Suppressor macrophage treated with lipopolysaccharide for 1 hour (primary cell): ENCODE results near the gene LTB.
A peak's percentile ranks its signal among the peaks of the same experiment; 100 is the strongest.

ENCODE experiments used
- DNase-seq, 3 donors: peaks; one replicate each; pipeline ENCODE4 v3.0.0-alpha.2; 2020 to 2022

Gene LTB

DNA sequence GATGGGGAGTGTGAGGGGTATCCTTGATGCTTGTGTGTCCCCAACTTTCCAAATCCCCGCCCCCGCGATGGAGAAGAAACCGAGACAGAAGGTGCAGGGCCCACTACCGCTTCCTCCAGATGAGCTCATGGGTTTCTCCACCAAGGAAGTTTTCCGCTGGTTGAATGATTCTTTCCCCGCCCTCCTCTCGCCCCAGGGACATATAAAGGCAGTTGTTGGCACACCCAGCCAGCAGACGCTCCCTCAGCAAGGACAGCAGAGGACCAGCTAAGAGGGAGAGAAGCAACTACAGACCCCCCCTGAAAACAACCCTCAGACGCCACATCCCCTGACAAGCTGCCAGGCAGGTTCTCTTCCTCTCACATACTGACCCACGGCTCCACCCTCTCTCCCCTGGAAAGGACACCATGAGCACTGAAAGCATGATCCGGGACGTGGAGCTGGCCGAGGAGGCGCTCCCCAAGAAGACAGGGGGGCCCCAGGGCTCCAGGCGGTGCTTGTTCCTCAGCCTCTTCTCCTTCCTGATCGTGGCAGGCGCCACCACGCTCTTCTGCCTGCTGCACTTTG lies 6.8 kb downstream of the LTB start, which contains the start of gene TNF:
Gene TNF, plus strand, starts transcription at position 231 of the 567 bp plus-strand sequence. Its CDS starts 177 bp downstream, at position 408.
- peak; percentile 97 to 99 (median 98) for DNase-seq

DNA sequence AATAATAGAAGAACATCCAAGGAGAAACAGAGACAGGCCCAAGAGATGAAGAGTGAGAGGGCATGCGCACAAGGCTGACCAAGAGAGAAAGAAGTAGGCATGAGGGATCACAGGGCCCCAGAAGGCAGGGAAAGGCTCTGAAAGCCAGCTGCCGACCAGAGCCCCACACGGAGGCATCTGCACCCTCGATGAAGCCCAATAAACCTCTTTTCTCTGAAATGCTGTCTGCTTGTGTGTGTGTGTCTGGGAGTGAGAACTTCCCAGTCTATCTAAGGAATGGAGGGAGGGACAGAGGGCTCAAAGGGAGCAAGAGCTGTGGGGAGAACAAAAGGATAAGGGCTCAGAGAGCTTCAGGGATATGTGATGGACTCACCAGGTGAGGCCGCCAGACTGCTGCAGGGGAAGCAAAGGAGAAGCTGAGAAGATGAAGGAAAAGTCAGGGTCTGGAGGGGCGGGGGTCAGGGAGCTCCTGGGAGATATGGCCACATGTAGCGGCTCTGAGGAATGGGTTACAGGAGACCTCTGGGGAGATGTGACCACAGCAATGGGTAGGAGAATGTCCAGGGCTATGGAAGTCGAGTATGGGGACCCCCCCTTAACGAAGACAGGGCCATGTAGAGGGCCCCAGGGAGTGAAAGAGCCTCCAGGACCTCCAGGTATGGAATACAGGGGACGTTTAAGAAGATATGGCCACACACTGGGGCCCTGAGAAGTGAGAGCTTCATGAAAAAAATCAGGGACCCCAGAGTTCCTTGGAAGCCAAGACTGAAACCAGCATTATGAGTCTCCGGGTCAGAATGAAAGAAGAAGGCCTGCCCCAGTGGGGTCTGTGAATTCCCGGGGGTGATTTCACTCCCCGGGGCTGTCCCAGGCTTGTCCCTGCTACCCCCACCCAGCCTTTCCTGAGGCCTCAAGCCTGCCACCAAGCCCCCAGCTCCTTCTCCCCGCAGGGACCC lies 7.8 kb downstream of the LTB start:
- peak; percentile 67 to 83 (median 82) for DNase-seq

DNA sequence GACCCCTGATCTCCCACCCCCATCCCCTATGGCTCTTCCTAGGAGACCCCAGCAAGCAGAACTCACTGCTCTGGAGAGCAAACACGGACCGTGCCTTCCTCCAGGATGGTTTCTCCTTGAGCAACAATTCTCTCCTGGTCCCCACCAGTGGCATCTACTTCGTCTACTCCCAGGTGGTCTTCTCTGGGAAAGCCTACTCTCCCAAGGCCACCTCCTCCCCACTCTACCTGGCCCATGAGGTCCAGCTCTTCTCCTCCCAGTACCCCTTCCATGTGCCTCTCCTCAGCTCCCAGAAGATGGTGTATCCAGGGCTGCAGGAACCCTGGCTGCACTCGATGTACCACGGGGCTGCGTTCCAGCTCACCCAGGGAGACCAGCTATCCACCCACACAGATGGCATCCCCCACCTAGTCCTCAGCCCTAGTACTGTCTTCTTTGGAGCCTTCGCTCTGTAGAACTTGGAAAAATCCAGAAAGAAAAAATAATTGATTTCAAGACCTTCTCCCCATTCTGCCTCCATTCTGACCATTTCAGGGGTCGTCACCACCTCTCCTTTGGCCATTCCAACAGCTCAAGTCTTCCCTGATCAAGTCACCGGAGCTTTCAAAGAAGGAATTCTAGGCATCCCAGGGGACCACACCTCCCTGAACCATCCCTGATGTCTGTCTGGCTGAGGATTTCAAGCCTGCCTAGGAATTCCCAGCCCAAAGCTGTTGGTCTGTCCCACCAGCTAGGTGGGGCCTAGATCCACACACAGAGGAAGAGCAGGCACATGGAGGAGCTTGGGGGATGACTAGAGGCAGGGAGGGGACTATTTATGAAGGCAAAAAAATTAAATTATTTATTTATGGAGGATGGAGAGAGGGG lies 8.8 kb downstream of the LTB start:
- no peak for DNase-seq

DNA sequence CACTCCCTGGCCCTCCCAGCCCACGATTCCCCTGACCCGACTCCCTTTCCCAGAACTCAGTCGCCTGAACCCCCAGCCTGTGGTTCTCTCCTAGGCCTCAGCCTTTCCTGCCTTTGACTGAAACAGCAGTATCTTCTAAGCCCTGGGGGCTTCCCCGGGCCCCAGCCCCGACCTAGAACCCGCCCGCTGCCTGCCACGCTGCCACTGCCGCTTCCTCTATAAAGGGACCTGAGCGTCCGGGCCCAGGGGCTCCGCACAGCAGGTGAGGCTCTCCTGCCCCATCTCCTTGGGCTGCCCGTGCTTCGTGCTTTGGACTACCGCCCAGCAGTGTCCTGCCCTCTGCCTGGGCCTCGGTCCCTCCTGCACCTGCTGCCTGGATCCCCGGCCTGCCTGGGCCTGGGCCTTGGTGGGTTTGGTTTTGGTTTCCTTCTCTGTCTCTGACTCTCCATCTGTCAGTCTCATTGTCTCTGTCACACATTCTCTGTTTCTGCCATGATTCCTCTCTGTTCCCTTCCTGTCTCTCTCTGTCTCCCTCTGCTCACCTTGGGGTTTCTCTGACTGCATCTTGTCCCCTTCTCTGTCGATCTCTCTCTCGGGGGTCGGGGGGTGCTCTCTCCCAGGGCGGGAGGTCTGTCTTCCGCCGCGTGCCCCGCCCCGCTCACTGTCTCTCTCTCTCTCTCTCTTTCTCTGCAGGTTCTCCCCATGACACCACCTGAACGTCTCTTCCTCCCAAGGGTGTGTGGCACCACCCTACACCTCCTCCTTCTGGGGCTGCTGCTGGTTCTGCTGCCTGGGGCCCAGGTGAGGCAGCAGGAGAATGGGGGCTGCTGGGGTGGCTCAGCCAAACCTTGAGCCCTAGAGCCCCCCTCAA lies 9.9 kb downstream of the LTB start, which contains the start of gene LTA:
Gene LTA, plus strand, starts transcription at position 249 of the 871 bp plus-strand sequence. Its CDS starts 454 bp downstream, at position 703.
- DNase-seq: no peak

DNA sequence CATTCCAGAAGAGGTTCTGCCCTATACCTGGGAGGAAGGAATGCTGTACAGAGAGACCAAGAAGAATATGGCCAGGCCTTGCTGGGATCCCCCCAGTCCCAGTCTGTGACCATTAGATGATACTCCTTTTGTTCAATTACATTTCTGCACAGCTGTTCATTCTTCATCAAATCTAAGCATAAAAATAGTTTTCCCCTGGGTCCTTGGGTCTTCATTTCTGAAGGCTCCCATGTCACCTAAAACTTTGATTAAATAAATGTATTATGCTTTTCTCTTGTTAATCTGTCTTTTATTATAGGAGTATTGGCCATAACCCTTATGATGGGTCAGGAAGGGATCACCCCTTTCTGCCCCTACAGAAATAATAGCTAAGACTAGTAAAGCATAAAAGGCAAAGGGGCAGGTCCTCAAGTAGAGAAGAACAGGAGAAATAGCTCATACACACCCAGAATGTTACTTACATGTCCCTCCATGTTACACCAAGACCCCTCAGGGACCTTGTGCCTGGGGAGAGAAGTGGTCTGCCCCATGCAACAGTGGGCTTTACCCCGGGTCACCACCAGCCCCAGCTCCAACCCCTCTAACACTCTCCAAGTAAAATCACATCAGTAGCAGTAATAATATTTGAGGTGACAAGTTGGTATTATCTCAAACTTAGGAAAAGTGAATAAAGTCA lies 12.2 kb downstream of the LTB start:
- DNase-seq: no peak

DNA sequence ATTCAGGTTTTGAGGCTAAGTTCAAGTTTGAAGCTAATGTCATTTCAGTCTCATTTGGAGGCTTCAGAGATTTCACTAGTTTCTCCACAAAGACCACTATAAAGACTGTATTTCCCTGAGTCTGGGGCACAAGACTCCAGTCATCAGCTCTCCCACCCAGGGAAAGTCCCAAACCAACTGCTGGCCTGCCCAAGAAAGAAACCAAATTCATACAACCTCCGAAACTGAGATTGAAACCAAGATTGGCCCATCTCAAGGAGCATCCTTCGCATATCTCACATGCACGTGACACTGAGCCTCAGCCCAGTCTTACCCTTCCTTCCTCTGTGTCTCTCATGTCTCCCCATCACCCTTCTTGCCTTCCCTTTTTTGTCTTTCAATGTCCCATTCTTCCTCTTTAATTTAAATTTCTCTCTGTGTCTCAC lies 13.7 kb downstream of the LTB start:
- DNase-seq: peak; percentile 93 to 98 (median 97)

DNA sequence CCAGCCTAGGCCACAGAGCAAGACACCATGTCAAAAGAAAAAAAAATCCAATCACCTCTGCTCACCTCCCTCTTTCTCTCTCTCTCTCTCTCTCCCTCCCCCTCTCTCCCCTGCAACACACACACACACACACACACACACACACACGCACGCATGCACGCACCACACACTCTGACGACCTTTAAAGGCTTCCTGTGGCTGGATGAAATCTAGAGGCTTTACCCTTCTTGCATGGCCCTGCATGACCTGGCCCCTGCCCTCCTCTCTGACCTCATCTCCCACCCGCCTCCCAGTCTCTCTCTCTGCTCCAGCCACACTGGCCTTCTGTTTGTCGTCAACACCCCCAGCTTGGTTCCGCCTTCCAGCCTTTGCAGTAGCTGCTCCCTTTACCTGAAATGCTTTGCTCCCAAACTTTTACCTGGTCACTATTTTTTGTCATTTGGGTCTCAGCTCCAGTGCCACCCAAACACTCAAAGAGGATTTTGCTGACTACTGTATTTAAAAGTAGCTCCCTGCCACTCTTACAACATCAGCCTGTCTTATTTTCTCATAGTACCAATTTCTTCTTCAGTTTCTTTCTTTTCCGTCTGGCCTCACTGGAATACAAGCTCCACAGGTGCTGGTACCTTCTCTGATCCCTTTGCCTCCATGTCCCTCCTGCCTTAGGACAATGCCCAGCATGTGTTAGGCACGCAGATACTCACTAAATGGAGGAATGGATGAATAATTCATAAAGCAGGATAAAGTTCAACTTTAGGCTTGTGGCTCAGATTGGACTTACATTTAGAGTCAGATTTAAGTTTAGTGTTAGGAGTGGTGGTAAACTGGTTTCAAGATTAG lies 14.5 kb downstream of the LTB start:
- peak; percentile 70 to 78 (median 78) for DNase-seq

DNA sequence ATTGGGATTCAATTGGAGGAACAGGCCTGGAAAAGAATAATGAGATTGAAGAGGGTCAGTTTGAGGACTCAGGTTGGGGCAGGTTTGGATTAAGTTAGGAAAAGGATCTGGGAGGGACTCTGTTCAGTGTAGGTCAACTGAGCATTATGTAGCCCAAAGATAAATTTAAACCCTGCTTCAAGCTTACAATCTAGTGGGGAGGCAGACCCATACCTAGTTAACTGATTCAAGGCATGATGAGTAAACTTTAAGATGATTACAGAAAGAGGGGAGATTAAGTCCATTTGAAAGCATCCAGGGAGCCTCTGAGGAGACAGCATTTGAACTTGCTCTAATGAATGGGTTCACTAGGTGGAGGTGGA lies 21.5 kb downstream of the LTB start:
- no peak for DNase-seq

DNA sequence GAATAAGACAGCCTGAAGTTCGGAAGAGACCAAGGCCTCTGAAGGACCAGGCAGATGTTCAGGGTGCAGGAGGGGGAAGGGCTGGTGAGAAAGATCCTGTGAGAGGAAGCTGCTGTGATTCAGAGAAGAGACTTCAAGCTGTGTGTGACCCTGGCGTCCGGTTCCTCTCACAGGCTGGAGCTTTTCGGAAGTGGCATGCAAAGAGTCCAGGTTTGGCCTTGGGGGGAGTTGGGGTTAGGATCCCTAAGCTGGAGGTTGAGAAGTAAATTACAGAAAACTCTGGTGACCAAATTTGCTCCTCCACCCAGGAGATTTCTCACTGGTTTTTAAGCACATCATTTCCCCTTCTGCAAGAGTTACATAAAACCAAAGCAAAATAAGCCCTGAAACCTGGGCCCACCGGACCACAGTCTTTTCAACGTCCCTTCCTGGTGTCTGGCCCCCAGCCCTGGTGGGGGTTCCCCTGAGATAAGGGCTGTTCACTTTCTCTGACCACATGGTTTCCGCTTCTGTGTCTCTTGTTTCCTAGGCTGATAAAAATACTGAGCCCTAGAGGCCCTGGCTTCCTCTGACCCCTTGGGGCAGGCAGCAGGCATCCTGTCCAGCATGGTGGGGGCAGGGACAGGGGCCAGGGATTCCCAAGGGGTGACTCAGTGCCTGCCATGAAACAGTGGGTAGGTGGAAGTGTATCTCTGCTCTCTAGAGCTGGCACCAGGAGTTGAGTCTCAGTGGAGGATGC lies 22.1 kb downstream of the LTB start:
- DNase-seq: peak; percentile 93 to 94 (median 94)

DNA sequence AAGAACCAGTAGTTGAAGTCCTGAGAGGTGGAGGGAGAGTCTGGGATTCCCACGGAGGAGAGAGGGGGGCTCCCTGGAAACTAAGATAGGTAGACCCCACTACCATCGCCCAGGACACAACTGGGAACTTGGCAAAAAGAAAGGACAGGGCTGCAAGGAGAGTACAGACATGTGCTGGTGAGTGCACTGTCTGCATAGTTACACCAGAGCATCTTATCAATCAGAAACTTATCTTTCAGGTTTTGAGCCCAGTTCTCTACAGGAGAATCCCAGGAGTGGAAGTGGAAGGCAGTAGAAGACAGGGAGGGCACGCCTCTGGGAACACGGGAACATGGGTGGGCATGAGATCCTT lies 22.6 kb downstream of the LTB start:
- no peak for DNase-seq

DNA sequence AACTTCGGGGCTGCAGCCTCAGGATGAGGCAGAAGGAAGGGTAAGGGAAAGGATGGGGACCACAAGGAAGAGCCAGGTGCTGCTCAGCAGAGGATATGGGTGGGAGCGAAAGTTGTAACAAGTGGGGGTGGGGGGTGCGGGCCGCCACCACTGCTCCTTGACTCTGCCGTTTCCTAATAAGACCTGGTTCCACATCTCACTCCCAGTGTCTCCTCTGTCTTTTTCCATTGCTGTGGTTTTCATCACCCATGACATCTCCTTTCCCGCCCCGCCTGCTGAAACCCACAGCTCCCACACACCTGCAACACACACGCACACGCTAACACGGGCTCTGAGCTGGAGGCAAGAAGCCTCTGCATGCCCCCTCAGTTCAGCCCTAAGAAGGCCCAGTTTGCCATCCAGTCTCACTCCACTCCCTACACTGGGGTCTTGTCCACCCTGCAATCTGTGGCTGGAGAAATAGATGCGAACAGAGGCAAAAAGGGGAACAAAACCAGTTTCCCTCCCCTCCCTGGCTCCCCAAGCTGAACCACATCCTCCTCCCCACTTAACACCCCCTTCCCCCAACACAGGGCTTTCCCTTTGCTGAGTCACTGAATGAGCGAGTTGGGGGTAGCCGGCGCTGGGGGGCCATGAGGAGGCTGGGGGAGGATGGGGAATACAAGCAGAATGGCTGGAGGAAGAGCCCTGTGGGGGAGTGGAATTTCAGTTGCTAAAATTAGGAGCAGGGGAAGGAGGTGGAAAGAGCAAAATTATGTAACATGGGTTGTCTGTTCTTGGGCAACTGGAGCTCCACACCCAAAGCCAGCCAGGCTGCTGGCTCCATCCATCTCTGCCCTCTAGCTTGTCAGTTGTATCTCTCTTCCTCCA lies 23.4 kb downstream of the LTB start:
- DNase-seq: peak; percentile 97 to 98 (median 98)

DNA sequence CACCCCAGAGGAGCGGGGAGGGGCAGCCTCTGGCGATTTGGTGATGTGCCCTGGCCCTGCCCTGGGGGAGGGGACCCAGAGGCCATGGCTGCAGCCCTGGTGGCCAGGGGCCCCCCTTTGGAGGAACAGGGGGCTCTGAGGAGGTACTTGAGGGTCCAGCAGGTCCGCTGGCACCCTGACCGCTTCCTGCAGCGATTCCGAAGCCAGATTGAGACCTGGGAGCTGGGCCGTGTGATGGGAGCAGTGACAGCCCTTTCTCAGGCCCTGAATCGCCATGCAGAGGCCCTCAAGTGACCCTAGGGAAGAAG lies 24.0 kb downstream of the LTB start:
- no peak for DNase-seq

DNA sequence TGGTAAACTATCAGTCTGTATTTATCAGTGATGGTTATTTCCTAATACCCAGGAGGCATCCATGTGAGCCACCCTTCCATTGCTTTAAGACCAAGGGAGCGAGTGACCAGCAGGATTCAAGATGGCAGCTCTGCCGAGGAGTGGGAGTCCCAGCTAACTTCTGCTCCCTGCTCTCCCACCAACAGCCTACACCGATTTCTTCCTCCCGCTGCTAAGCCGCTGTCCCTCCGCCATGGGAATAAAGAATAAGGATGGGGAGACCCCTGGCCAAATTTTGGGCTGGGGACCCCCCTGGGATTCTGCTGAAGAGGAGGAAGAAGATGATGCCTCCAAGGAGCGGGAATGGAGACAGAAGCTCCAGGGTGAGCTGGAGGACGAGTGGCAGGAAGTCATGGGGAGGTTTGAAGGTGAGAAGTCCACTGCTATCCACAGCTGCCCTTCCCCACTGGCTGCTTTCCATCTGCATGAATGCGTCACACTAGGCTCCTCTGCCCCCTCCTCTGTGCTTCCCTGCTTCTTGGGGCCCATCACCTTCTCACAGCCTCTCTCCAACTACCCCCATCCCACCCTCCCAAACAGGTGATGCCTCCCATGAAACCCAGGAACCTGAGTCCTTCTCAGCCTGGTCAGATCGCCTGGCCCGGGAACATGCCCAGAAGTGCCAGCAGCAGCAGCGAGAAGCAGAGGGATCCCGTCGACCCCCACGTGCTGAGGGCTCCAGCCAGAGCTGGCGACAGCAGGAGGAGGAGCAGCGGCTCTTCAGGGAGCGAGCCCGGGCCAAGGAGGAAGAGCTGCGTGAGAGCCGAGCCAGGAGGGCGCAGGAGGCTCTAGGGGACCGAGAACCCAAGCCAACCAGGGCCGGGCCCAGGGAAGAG lies 24.5 kb downstream of the LTB start:
- DNase-seq: peak in 1 of 3 donors; percentile 31

DNA sequence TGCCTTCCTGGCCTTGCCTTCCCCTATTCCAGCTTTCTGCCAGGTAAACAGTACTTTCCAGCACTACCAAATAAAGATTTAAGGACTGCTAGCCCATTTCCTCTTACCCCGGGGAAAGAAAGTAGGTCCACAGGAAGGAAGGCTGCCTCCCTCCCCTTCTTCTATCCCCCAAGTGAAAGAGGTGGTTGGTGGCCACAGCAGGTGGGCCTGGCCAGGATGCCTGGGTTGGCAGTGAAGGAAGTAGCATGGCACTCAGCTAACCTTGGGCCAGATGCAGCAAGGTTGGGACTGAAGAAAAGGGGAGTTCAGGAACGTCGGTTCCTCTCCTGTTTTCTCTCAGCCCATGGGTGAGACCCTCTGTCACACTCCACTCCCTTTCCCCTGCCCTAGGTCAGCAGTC lies 25.9 kb downstream of the LTB start:
- DNase-seq: no peak

DNA sequence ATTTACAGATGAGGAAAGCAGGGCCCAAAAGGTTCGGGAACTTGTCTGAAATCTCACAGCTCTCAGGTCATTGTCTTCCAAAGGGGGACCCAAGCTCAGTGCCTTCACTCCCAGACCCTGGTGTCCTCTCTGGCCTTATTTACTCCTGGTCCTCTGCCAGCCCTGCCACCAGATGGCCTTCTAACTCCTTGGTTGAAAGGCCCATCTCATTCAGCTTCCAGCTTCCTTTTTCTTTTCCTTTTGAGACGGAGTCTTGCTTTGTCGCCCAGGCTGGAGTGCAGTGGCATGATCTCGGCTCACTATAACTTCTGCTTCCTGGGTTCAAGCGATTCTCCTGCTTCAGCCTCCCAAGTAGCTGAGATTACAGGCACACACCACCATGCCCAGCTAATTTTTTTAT lies 30.9 kb downstream of the LTB start:
- DNase-seq: peak; percentile 89 to 92 (median 91)

DNA sequence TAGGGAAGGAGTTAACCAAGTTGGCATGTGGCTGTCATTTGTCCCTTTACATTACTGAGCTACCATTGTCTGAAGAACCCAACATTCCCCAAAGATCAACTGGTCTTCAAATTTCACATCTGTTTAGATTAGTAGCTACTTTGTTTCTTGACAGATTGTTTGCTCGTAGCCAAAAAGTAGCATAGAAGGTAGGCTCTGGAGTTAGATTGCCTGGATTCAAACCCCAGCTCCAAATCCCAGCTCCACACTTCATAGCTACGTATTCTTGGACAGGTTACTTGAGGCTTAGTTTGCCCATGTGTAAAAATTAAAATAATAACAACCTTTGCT lies 33.7 kb downstream of the LTB start:
- DNase-seq: no peak

DNA sequence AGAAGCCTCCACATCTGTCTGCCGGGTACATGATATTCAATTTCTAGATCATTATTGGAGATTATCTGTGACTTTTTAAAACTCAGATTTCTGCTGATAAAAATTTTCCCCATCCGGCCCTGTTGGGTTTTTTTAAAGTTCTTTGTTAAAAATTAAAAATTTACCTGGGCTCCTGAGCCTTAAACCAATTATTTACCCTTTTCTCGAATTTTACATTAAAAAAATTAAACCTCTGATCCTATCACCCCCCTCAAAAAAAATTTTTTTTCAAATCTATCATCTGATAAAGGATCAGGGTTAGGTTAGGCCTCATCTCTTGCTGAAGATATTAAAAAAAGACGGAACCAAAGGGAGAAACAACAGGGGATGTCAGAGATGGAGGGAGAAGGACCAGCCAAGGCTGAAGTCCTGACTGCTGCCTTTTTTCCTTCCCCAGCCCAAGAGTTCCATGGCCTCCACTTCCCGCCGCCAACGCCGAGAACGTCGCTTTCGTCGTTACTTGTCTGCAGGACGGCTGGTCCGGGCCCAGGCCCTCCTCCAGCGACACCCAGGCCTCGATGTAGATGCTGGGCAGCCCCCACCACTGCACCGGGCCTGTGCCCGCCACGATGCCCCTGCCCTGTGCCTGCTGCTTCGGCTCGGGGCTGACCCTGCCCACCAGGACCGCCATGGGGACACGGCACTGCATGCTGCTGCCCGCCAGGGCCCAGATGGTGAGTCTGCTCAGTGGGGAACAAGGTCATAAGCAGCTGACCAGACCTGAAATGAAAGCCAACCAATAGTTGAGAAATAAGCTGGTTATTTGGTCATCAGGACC lies 34.3 kb downstream of the LTB start:
- DNase-seq: peak; percentile 35 to 56 (median 43)
